Erythroblast (primary cell): ENCODE data around the gene LLGL2.

Experiments used
- GATA1 ChIP-seq: IDR thresholded peaks from 2 replicates; pipeline ENCODE4 v1.6.1; 2011; ENCODE audit warnings: low read depth, mild to moderate bottlenecking, control low read depth, low read length, moderate library complexity
- POLR2A ChIP-seq: IDR thresholded peaks from 2 replicates; pipeline ENCODE4 v1.6.1; 2011; ENCODE audit warnings: mild to moderate bottlenecking, low read length

DNA sequence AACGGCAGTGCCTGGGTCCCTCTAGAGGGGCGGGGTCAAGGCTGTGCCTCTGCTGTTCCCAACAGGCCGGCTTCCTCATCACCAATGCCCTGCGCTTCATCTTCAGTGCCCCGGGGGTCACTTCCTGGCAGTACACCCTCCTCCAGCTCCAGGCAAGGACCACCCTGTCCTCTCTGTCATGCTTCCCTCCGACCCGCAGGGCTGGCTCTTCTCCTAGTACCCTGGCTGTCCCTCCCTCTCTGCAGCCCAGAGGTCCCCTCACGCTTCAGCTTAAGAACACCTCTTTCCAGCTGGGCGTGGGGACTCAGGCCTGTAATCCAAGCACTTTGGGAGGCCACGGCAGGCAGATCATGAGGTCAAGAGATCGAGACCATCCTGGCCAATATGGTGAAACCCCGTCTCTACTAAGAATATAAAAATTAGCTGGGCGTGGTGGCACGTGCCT lies 36.0 kb upstream of the LLGL2 start:
- TF ChIP-seq POLR2A (no peak), GATA1 (no peak)
